HTR-8/SVneo (cell line): Measurements from ENCODE around the gene OSBPL3.

Experiments used
- DNase-seq: peaks from one replicate; pipeline ENCODE4 v3.0.0; 2011; ENCODE audit warnings: low spot score, mixed read lengths; ENCODE audit not compliant: insufficient read length
- FAIRE-seq: peaks from 2 replicates; lab custom pipeline; 2011; peaks lifted over from hg19 to GRCh38; lab: Jason Lieb, UNC

OSBPL3 gene

GRCh38 chr7:24750441-24751055, 229.4 kb downstream of the OSBPL3 start:
- DNase-seq (no peak), FAIRE-seq (no peak)

DNA sequence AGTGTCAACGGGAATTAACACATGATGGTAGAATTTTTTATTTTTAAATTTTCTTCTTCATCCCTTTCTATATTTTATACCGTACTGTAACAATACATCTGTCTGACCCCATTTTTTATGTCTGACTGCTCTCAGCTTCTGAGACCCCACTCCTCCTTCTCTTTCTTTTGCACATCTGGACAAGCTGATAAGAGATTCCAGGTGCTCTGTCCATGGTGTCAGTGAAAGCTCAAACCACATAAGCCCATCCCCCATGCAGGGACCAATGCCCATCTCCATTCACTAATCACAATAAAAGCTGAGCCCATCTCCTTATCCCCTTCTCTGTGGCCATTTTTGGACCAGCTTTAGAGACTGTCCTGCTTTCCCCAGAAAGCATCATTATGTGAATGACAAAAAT, 231.5 kb downstream of the OSBPL3 start:
- FAIRE-seq = no peak

More for the DNA sequence above, 231.5 kb downstream of the OSBPL3 start:
- no peak for DNase-seq
